Progenitor cell of endocrine pancreas (in vitro differentiated cells): ENCODE data around the gene ANKRD65. TPM values are rescaled to one million over a fixed set of nuclear protein-coding genes. Genes with fewer than 3 reads are reported as not detected.

Experiments
- DNase-seq: peaks from one replicate; pipeline ENCODE4 v3.0.0; 2021; ENCODE audit warnings: low spot score; ENCODE audit not compliant: unreplicated experiment
- H3K27ac Mint-ChIP-seq: 2 replicates; pipeline ENCODE4 v1.8.0; 2021; ENCODE audit warnings: mild to moderate bottlenecking, moderate library complexity, mixed read lengths
- H3K27me3 Mint-ChIP-seq: 2 replicates; pipeline ENCODE4 v1.8.0; 2021; ENCODE audit warnings: mixed read lengths
- H3K36me3 Mint-ChIP-seq: 2 replicates; pipeline ENCODE4 v1.8.0; 2022; ENCODE audit warnings: mixed read lengths; ENCODE audit not compliant: insufficient read depth
- H3K4me1 Mint-ChIP-seq: 2 replicates; pipeline ENCODE4 v1.8.0; 2021; ENCODE audit warnings: low read depth, mixed read lengths
- H3K4me3 Mint-ChIP-seq: 2 replicates; pipeline ENCODE4 v1.8.0; 2021; ENCODE audit warnings: low read depth, mild to moderate bottlenecking, moderate library complexity, mixed read lengths
- H3K9me3 Mint-ChIP-seq: 2 replicates; pipeline ENCODE4 v1.8.0; 2021; ENCODE audit warnings: low read depth, mixed read lengths
- total RNA-seq: library from RNA; stranded (reverse); gene quantifications from 2 replicates; pipeline ENCODE4 v1.2.1, GENCODE V29; 2021
- TF ChIP-seq, protein P1 (sequence below): fragments of 200-600 bp; sonication (generic); IDR thresholded peaks from one replicate; pipeline ENCODE4 v1.5.0; 2021; ENCODE audit warnings: antibody characterized with exemption, mild to moderate bottlenecking; ENCODE audit not compliant: unreplicated experiment

ANKRD65 gene
- total RNA-seq, 1 donor from 2014 or later: 15.1 TPM

DNA sequence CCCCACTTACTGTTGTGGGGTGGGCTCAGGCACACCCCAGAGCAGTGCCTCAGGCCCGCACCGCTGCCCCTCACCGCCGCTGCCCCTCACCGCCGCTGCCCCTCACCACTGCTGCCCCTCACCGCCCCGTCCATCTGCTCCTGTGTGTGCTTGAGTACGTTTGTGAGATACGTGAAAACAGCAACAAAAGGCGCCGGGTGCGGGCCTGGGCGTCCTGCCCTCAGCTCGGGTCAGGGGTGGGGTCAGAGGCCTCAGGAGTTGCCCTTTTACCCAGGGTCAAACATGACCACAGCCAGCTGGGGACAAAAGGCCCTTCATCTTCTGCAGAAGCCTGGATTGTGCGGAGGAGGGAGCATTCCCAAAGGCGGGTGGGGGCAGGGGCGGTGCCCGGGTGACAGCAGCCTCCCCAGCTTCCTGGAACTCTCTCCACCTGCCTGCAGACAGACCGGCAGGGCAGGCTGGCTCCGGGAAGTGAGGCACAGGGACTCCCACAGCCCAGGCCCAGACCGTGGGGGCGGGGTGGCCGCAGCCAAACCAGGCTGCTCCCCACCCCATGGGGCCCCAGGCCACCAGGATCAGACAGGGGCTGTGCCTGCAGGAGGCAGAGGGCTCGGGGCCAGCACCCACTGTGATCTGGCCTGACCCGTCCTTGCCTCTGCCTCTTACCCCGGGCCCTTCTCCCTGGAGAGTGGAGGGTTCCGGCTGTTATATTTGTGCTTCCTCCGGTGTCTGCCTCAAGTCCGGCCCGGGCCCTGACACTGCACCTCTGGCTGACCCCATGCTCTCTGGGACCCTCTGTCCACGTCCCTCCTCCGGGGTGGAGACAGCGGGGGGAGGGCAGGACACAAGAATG, 12.1 kb upstream of the ANKRD65 start:
- Mint-ChIP-seq H3K4me3 (no peak overlapping the region), H3K27me3 (peaks cover 3% of the 10 kb centered on the region), H3K36me3 (no peaks in the 10 kb centered on the region), H3K4me1 (peaks cover 22% of the 10 kb centered on the region), H3K27ac (peak overlapping the region; percentile 93), H3K9me3 (no peaks in the 10 kb centered on the region)
- TF ChIP-seq, protein P1, sequence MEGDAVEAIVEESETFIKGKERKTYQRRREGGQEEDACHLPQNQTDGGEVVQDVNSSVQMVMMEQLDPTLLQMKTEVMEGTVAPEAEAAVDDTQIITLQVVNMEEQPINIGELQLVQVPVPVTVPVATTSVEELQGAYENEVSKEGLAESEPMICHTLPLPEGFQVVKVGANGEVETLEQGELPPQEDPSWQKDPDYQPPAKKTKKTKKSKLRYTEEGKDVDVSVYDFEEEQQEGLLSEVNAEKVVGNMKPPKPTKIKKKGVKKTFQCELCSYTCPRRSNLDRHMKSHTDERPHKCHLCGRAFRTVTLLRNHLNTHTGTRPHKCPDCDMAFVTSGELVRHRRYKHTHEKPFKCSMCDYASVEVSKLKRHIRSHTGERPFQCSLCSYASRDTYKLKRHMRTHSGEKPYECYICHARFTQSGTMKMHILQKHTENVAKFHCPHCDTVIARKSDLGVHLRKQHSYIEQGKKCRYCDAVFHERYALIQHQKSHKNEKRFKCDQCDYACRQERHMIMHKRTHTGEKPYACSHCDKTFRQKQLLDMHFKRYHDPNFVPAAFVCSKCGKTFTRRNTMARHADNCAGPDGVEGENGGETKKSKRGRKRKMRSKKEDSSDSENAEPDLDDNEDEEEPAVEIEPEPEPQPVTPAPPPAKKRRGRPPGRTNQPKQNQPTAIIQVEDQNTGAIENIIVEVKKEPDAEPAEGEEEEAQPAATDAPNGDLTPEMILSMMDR: no peak
- DNase-seq: no peak

DNA sequence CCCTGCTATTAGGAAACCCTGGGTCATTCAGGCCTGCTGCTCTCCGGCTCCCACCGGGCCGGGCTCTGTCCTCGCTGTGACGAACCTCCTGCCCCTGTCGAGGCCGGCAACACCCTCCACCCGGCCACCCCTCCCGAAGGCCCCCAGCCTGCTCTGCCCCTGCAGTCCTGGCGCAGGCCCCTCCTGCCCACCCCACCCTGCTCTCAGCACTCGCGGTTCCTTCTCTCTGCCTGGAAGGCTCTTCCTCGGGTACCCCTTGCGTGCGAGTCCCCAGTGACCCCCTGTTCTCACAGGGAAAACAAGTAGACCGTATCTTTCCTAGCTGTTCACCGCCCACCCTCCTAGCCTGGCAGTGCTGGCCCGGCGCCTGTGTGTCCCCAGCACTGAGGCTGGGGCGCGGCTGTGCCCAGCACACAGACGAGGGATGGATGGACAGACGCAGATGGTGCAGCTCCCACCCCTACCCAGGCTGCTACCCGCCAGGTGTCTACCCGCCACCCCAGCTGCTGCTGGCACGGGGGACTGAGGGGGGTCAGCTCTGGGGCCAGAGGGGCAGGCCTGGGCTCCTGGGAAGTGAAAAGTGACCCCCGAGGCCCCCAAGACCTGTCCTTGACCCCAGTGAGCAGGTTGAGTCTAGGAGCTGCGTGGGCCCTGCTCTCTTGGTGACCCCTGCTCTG, 11.3 kb upstream of the ANKRD65 start:
- Mint-ChIP-seq H3K4me1 (peaks cover 22% of the 10 kb centered on the region), H3K27me3 (peaks cover 3% of the 10 kb centered on the region), H3K36me3 (no peaks in the 10 kb centered on the region), H3K27ac (peak overlapping the region; percentile 93), H3K9me3 (no peaks in the 10 kb centered on the region), H3K4me3 (peak overlapping the region; percentile 14)
- TF ChIP-seq, protein P1: no peak
- no peak for DNase-seq

DNA sequence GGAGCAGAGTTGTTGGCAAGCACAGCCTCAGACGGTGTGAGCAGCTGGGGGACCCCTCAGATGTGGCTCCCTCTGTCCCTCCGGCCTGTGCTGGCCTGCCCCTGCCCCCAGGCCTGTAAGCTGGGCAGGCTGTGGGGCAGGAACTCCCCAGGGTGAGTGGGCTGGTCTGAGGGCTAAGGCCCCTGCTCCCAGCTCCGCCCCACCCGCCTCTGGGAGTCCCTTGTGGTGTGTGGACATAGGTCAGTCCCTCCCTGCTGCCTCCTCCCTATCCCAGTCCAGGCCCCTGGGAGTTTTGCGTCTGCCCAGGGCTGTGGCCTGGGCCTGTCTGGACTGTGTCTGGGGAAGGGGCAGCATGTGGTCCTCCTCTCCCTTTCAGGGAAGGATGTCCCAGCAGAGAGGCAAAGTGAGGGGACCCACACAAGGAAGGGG, 10.8 kb upstream of the ANKRD65 start:
- Mint-ChIP-seq H3K4me1 (peaks cover 22% of the 10 kb centered on the region), H3K27ac (peak overlapping the region; percentile 77), H3K9me3 (no peaks in the 10 kb centered on the region), H3K4me3 (no peak overlapping the region), H3K36me3 (no peaks in the 10 kb centered on the region), H3K27me3 (peaks cover 3% of the 10 kb centered on the region)
- no peak for DNase-seq
- TF ChIP-seq, protein P1: no peak

DNA sequence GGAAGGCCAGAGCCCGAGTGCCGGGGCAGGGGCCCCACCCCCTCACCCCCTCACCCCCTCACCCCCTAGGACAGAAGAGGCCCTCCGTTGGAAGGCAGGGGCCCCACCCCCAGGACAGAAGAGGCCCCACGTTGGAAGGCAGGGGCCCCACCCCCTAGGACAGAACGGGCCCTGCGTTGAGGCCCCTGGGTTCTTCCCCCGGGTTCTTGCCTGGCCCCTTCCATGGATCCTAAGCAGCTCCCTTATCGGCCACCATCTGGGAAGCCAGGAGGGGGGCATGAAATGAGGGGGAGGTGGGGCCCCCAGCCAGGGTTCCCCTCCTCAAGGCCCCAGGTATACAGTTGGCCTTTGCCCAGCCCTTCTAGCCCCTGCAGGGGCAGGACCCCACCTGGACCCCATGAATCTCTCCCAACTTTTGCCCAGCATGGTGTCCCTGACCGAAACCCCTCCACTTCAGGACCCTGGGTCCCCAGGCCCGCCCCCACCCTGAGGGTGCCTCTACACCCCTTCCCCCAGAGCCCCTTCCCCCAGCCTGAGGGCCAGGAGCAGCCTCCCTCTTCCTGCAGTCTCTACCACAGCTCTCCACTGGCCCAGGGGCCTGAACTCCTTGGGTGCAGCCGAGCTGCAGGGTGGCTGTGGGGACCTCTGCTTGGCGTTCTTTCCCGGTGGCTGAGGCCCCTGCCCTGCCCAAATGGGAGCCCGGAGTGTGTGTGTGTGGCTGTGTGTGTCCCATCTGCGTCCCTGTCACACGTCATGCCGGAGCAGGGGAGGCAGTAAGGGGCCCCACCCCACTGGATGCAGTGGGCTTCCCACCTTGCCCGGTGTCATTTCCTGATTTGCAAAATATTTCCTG, 10.1 kb upstream of the ANKRD65 start:
- DNase-seq: no peak
- H3K27me3 Mint-ChIP-seq: peaks cover 3% of the 10 kb centered on the region
- H3K9me3 Mint-ChIP-seq: no peaks in the 10 kb centered on the region
- peaks cover 20% of the 10 kb centered on the region for H3K4me1 Mint-ChIP-seq
- H3K4me3 Mint-ChIP-seq: no peak overlapping the region
- TF ChIP-seq, protein P1: no peak
- no peaks in the 10 kb centered on the region for H3K36me3 Mint-ChIP-seq
- H3K27ac Mint-ChIP-seq: peak overlapping the region; percentile 77
